Measurements from ENCODE around the gene GRAMD1B.

Gene GRAMD1B

GRCh38 chr11:123429913-123430720 lies at the start of gene GRAMD1B:
Gene GRAMD1B (plus strand): TSS chr11:123430269. CDS start chr11:123430793, 524 bp downstream.
- TF ChIP-seq ZFX (IDR thresholded peaks at IDR 0.05) (no peak), CTCF (conservative IDR thresholded peaks at IDR 0.05) (no peak)
- H3K27ac ChIP-seq, result no peak within 1 kb of the TSS

- no peak for TF ChIP-seq CTCF (conservative IDR thresholded peaks at IDR 0.05)
- TF ChIP-seq ZFX (IDR thresholded peaks at IDR 0.05), result no peak
- H3K27ac ChIP-seq, result no peak overlapping the region
Observed at GRCh38 chr11:123381149-123381548, 48.9 kb upstream of the GRAMD1B start.

GRCh38 chr11:123381817-123382554 lies 48.1 kb upstream of the GRAMD1B start:
- no peak overlapping the region for H3K27ac ChIP-seq
- TF ChIP-seq CTCF (conservative IDR thresholded peaks at IDR 0.05), result no peak
- no peak for TF ChIP-seq ZFX (IDR thresholded peaks at IDR 0.05)

- H3K27ac ChIP-seq, result no peak overlapping the region
- TF ChIP-seq CTCF (conservative IDR thresholded peaks at IDR 0.05), result no peak
- no peak for TF ChIP-seq ZFX (IDR thresholded peaks at IDR 0.05)
Observed at GRCh38 chr11:123382555-123383074, 47.5 kb upstream of the GRAMD1B start.

- no peak overlapping the region for H3K27ac ChIP-seq
- no peak for TF ChIP-seq CTCF (conservative IDR thresholded peaks at IDR 0.05)
- TF ChIP-seq ZFX (IDR thresholded peaks at IDR 0.05), result no peak
Observed at GRCh38 chr11:123384116-123384515, 46.0 kb upstream of the GRAMD1B start.

- H3K27ac ChIP-seq, result no peak overlapping the region
- TF ChIP-seq CTCF (conservative IDR thresholded peaks at IDR 0.05), result no peak
- TF ChIP-seq ZFX (IDR thresholded peaks at IDR 0.05), result no peak
Observed at GRCh38 chr11:123386796-123387510, 43.1 kb upstream of the GRAMD1B start.

Data from C4-2B (cell line).